SH-SY5Y (cell line): Measurements from ENCODE around the gene TMEM87B.

ENCODE experiments used
- GATA2 ChIP-seq: IDR thresholded peaks from 2 replicates; pipeline ENCODE4 v1.6.1; 2011; ENCODE audit warnings: mild to moderate bottlenecking, low read depth, low read length
- GATA3 ChIP-seq: IDR thresholded peaks from 2 replicates; pipeline ENCODE4 v1.6.1; 2011; ENCODE audit warnings: low read depth, mild to moderate bottlenecking, low read length, moderate library complexity

GRCh38 chr2:112137516-112138158 lies 82.6 kb downstream of the TMEM87B start:
- no peak for TF ChIP-seq GATA2
- no peak for TF ChIP-seq GATA3
